ENCODE measurements around the gene ARSD. TPM values are rescaled to one million over a fixed set of nuclear protein-coding genes. Genes with fewer than 3 reads are reported as not detected.
"Not testable (repeated sequence)": the region's sequence is repeated elsewhere in the genome, so short reads cannot be mapped to it uniquely, and the experiment has no call there.

ARSD gene
- total RNA-seq: 10 to 100 TPM in 1 of 2 donors, 1 to 10 TPM in 1; 4.9 to 15.7 TPM
- polyA plus RNA-seq (2013, experiment 1 of 2): 4.9 TPM
- 5.1 TPM for polyA plus RNA-seq (2013, experiment 2 of 2)
- long read RNA-seq, experiment 1, partial matches to known transcripts: 0 of 2 reads
- long read RNA-seq, experiment 1, other reads (novel, unspliced or antisense): 1 of 2 reads
- long read RNA-seq, experiment 2, full-length matches to known transcripts: 1 of 5 reads
- long read RNA-seq, experiment 2, partial matches to known transcripts: 0 of 5 reads
- long read RNA-seq, experiment 2, other reads (novel, unspliced or antisense): 4 of 5 reads
- long read RNA-seq, experiment 3, full-length matches to known transcripts: 16 of 27 reads
- long read RNA-seq, experiment 3, partial matches to known transcripts: 2 of 27 reads
- long read RNA-seq, experiment 3, other reads (novel, unspliced or antisense): 9 of 27 reads
- long read RNA-seq, experiment 4, partial matches to known transcripts: 0 of 3 reads
- long read RNA-seq, experiment 4, other reads (novel, unspliced or antisense): 2 of 3 reads

- H3K4me1 Mint-ChIP-seq: peaks cover 31% of the 10 kb centered on the region
- peak within 1 kb of the TSS; percentile 75 for H3K4me3 ChIP-seq (ENCODE audit: low read length)
- no peaks in the 10 kb centered on the region for H3K27me3 ChIP-seq (ENCODE audit: control insufficient read depth, insufficient read depth, low read length, poor library complexity, severe bottlenecking)
- peak within 1 kb of the TSS; percentile 86 for H3K9ac ChIP-seq (ENCODE audit: extremely low read depth, low read length, poor library complexity, severe bottlenecking)
- DNase-seq: peak; percentile 98
- no peaks in the 10 kb centered on the region for H3K27me3 Mint-ChIP-seq (ENCODE audit: insufficient read depth)
- 0% methylated on average over 7 to 70 of the region's 84 CpGs for WGBS, 2 experiments (ENCODE audit: insufficient coverage in 1 of 2, insufficient read length in 1 of 2)
- H3K9me3 ChIP-seq (ENCODE audit: control insufficient read depth, low read length): no peaks in the 10 kb centered on the region
- no peak for TF ChIP-seq CTCF (conservative IDR thresholded peaks at IDR 0.05)
- peaks cover 5% of the 10 kb centered on the region for H3K36me3 ChIP-seq (ENCODE audit: control insufficient read depth, insufficient read depth, low read length)
- H3K36me3 Mint-ChIP-seq (ENCODE audit: low read depth): peaks cover 32% of the 10 kb centered on the region
- H3K4me1 ChIP-seq (ENCODE audit: control insufficient read depth, insufficient read depth, low read length): no peaks in the 10 kb centered on the region
- H3K9me3 Mint-ChIP-seq: peaks cover 14% of the 10 kb centered on the region
- peak within 1 kb of the TSS; percentile 96 for H3K27ac ChIP-seq (ENCODE audit: low read depth, low read length)
- peak within 1 kb of the TSS; percentile 99 for H3K27ac Mint-ChIP-seq
- peak within 1 kb of the TSS; percentile 84 for H3K4me3 Mint-ChIP-seq
Measured at GRCh38 chrX:2928583-2929434, at the start of gene ARSD. Gene ARSD, minus strand, starts transcription at chrX:2929339. Its CDS starts 64 bp downstream, at chrX:2929275.

GRCh38 chrX:2978639-2979038 lies 49.5 kb upstream of the ARSD start:
- 90% methylated on average over 2 of the region's 4 CpGs; no CpG with 5 or more reads in 1 of the 2 experiments for WGBS, 2 experiments (ENCODE audit: insufficient coverage in 1 of 2, insufficient read length in 1 of 2)
- H3K4me1 ChIP-seq (ENCODE audit: control insufficient read depth, insufficient read depth, low read length); H3K27ac Mint-ChIP-seq; H3K36me3 ChIP-seq (ENCODE audit: control insufficient read depth, insufficient read depth, low read length); DNase-seq; H3K4me3 Mint-ChIP-seq; H3K27ac ChIP-seq (ENCODE audit: low read depth, low read length); H3K9ac ChIP-seq (ENCODE audit: extremely low read depth, low read length, poor library complexity, severe bottlenecking); H3K9me3 ChIP-seq (ENCODE audit: control insufficient read depth, low read length); H3K4me3 ChIP-seq (ENCODE audit: low read length); H3K36me3 Mint-ChIP-seq (ENCODE audit: low read depth); H3K27me3 Mint-ChIP-seq (ENCODE audit: insufficient read depth); H3K27me3 ChIP-seq (ENCODE audit: control insufficient read depth, insufficient read depth, low read length, poor library complexity, severe bottlenecking); H3K4me1 Mint-ChIP-seq: not testable (repeated sequence)
- H3K9me3 Mint-ChIP-seq: peaks cover 30% of the 10 kb centered on the region

- no peaks in the 10 kb centered on the region for H3K27me3 ChIP-seq (ENCODE audit: control insufficient read depth, insufficient read depth, low read length, poor library complexity, severe bottlenecking)
- Mint-ChIP-seq H3K4me1 (peaks cover 8% of the 10 kb centered on the region), H3K27ac (no peak overlapping the region), H3K27me3 (ENCODE audit: insufficient read depth) (no peaks in the 10 kb centered on the region), H3K36me3 (ENCODE audit: low read depth) (no peaks in the 10 kb centered on the region), H3K9me3 (peaks cover 25% of the 10 kb centered on the region), H3K4me3 (no peak overlapping the region)
- H3K36me3 ChIP-seq (ENCODE audit: control insufficient read depth, insufficient read depth, low read length): no peaks in the 10 kb centered on the region
- no peak overlapping the region for H3K27ac ChIP-seq (ENCODE audit: low read depth, low read length)
- WGBS, 2 experiments (ENCODE audit: insufficient coverage in 1 of 2, insufficient read length in 1 of 2): no CpG with 5 or more reads among the region's 1 CpG
- H3K9ac ChIP-seq (ENCODE audit: extremely low read depth, low read length, poor library complexity, severe bottlenecking): no peak overlapping the region
- DNase-seq: no peak
- H3K9me3 ChIP-seq (ENCODE audit: control insufficient read depth, low read length): no peaks in the 10 kb centered on the region
- H3K4me3 ChIP-seq (ENCODE audit: low read length): no peak overlapping the region
- TF ChIP-seq CTCF (conservative IDR thresholded peaks at IDR 0.05): no peak
- H3K4me1 ChIP-seq (ENCODE audit: control insufficient read depth, insufficient read depth, low read length): no peaks in the 10 kb centered on the region
Measured at GRCh38 chrX:2974961-2975360, 45.8 kb upstream of the ARSD start.

Measured in endodermal cell (in vitro differentiated cells).